Calu3 (cell line): ENCODE measurements around the gene HNRNPA2B1. TPM values are rescaled to one million over a fixed set of nuclear protein-coding genes. Genes with fewer than 3 reads are reported as not detected.

ENCODE experiments used
- BruUV-seq: library from RNA; stranded (reverse); fragments of 400-500 nt; replicated peaks from 2 replicates; lab custom pipeline; 2021; lab: Mats Ljungman, UMichigan
- CTCF ChIA-PET: fragments of 300-600 bp; sonication (Branson Sonifier 250); formaldehyde crosslinking; loops from one replicate; lab custom pipeline; 2022; ENCODE audit warnings: antibody characterized with exemption; lab: Charles Lee
- DNase-seq: peaks from one replicate; pipeline ENCODE4 v3.0.0; 2022
- H3K27ac Mint-ChIP-seq: one replicate; pipeline ENCODE4 v1.8.0; 2022; ENCODE audit warnings: mixed read lengths; ENCODE audit not compliant: unreplicated experiment
- H3K27me3 Mint-ChIP-seq: one replicate; pipeline ENCODE4 v1.8.0; 2022; ENCODE audit warnings: mixed read lengths; ENCODE audit not compliant: unreplicated experiment
- H3K36me3 Mint-ChIP-seq: one replicate; pipeline ENCODE4 v1.8.0; 2022; ENCODE audit warnings: mild to moderate bottlenecking, moderate library complexity, mixed read lengths; ENCODE audit not compliant: insufficient read depth, unreplicated experiment
- H3K4me1 Mint-ChIP-seq: one replicate; pipeline ENCODE4 v1.8.0; 2022; ENCODE audit warnings: mild to moderate bottlenecking, low read depth, mixed read lengths; ENCODE audit not compliant: unreplicated experiment
- H3K4me3 Mint-ChIP-seq: one replicate; pipeline ENCODE4 v1.8.0; 2022; ENCODE audit warnings: mild to moderate bottlenecking, low read depth, moderate library complexity, mixed read lengths; ENCODE audit not compliant: unreplicated experiment
- H3K9me3 Mint-ChIP-seq: one replicate; pipeline ENCODE4 v1.8.0; 2022; ENCODE audit warnings: low read depth, mixed read lengths; ENCODE audit not compliant: unreplicated experiment
- CTCF ChIP-seq: fragments of 200-600 bp; IDR thresholded peaks from one replicate; pipeline ENCODE4 v1.8.0; 2022; ENCODE audit warnings: antibody characterized with exemption; ENCODE audit not compliant: unreplicated experiment
- intact Hi-C: fragments of 100-400 bp; cut with micrococcal nuclease; formaldehyde crosslinking; loops from one replicate; pipeline ENCODE4 v1.10.0; 2022; ENCODE audit not compliant: unreplicated experiment
- total RNA-seq: library from RNA; stranded (reverse); gene quantifications from 2 replicates; pipeline ENCODE4 v1.2.3, GENCODE V29; 2022

The HNRNPA2B1 gene
- total RNA-seq, 1 experiment from 2014 or later, result 924 TPM

- Mint-ChIP-seq H3K4me3 (no peak overlapping the region), H3K9me3 (no peaks in the 10 kb centered on the region), H3K36me3 (peaks cover 100% of the 10 kb centered on the region), H3K27me3 (no peaks in the 10 kb centered on the region), H3K27ac (peak overlapping the region; percentile 41), H3K4me1 (peaks cover 76% of the 10 kb centered on the region)
- CTCF ChIA-PET, result interaction anchor here (0.8 to 1.7 kb wide), 4 partner anchors 9 to 295 kb away, joined by 3 read pairs; no protein-coding TSS in a partner anchor
- no TSS peak for BruUV-seq
- no peak for TF ChIP-seq CTCF
- DNase-seq, result no peak
- intact Hi-C loops, result loop anchor here (5.0 kb wide), 1 partner anchor 355 kb away; no protein-coding TSS in a partner anchor
Measured at GRCh38 chr7:26187380-26188205, 13.0 kb downstream of the HNRNPA2B1 start.

- H3K27ac Mint-ChIP-seq, result peak overlapping the region; percentile 41
- intact Hi-C loops, result loop anchor here (5.0 kb wide), 1 partner anchor 356 kb away; no protein-coding TSS in a partner anchor
- no peak for TF ChIP-seq CTCF
- no peaks in the 10 kb centered on the region for H3K27me3 Mint-ChIP-seq
- H3K36me3 Mint-ChIP-seq, result peaks cover 100% of the 10 kb centered on the region
- DNase-seq, result no peak
- no peaks in the 10 kb centered on the region for H3K9me3 Mint-ChIP-seq
- BruUV-seq, result no TSS peak
- peaks cover 71% of the 10 kb centered on the region for H3K4me1 Mint-ChIP-seq
- CTCF ChIA-PET, result interaction anchor here (0.8 to 1.7 kb wide), 3 partner anchors 10 to 294 kb away, joined by 3 read pairs; no protein-coding TSS in a partner anchor
- no peak overlapping the region for H3K4me3 Mint-ChIP-seq
Measured at GRCh38 chr7:26186364-26187311, 13.9 kb downstream of the HNRNPA2B1 start.

GRCh38 chr7:26185844-26186180 lies 14.7 kb downstream of the HNRNPA2B1 start:
- peaks cover 100% of the 10 kb centered on the region for H3K36me3 Mint-ChIP-seq

More at GRCh38 chr7:26185844-26186180, 14.7 kb downstream of the HNRNPA2B1 start:
- H3K27me3 Mint-ChIP-seq, result no peaks in the 10 kb centered on the region
- intact Hi-C loops, result loop anchor here (5.0 kb wide), 1 partner anchor 356 kb away; no protein-coding TSS in a partner anchor
- peaks cover 69% of the 10 kb centered on the region for H3K4me1 Mint-ChIP-seq
- no peaks in the 10 kb centered on the region for H3K9me3 Mint-ChIP-seq
- H3K27ac Mint-ChIP-seq, result peak overlapping the region; percentile 41
- DNase-seq, result no peak
- no peak for TF ChIP-seq CTCF
- CTCF ChIA-PET, result interaction anchor here (1.7 kb wide), 1 partner anchor 11 kb away, joined by 3 read pairs; no protein-coding TSS in a partner anchor
- no peak overlapping the region for H3K4me3 Mint-ChIP-seq
- no TSS peak for BruUV-seq
